Keratinocyte (primary cell): Measurements from ENCODE around the gene GALNT6. TPM values are rescaled to one million over a fixed set of nuclear protein-coding genes. Genes with fewer than 3 reads are reported as not detected.

Experiments
- DNase-seq: peaks from one replicate; pipeline ENCODE4 v3.0.0-alpha.2; 2011; ENCODE audit warnings: low read depth, missing footprints, low spot score
- FAIRE-seq: peaks from 2 replicates; lab custom pipeline; 2011; peaks lifted over from hg19 to GRCh38; lab: Jason Lieb, UNC
- H2AFZ ChIP-seq: 2 replicates; pipeline ENCODE4 v1.6.0; 2012; ENCODE audit warnings: low read length, control low read depth, inconsistent platforms; ENCODE audit not compliant: control insufficient read depth
- H3K27ac ChIP-seq: 2 replicates; pipeline ENCODE4 v1.5.1; 2011; ENCODE audit warnings: low read length; ENCODE audit not compliant: control insufficient read depth, insufficient read depth
- H3K27me3 ChIP-seq: 3 replicates; pipeline ENCODE4 v1.6.0; 2011; ENCODE audit warnings: low read length; ENCODE audit not compliant: control insufficient read depth, insufficient read depth; ENCODE audit errors: extremely low read depth
- H3K36me3 ChIP-seq, 2 experiments: 2 replicates in 1 of 2; 3 replicates in 1 of 2; pipeline ENCODE4 v1.5.1; 2011; ENCODE audit warnings: low read length in 2 of 2, mild to moderate bottlenecking in 1 of 2; ENCODE audit not compliant: control insufficient read depth in 2 of 2, insufficient read depth in 2 of 2; ENCODE audit errors: extremely low read depth in 1 of 2
- H3K4me1 ChIP-seq: 3 replicates; pipeline ENCODE4 v1.5.1; 2011; ENCODE audit warnings: low read length; ENCODE audit not compliant: control insufficient read depth, insufficient read depth; ENCODE audit errors: extremely low read depth
- H3K4me2 ChIP-seq: 3 replicates; pipeline ENCODE4 v1.6.0; 2011; ENCODE audit warnings: low read depth, low read length; ENCODE audit not compliant: control insufficient read depth, insufficient read depth; ENCODE audit errors: extremely low read depth
- H3K4me3 ChIP-seq, 3 experiments: fragments of 200-600 bp in 1 of 3; sonication (generic) in 1 of 3; 2 replicates in 2 of 3; 3 replicates in 1 of 3; pipeline ENCODE4 v1.5.1; 2011 to 2016; ENCODE audit warnings: low read length in 3 of 3, mild to moderate bottlenecking in 3 of 3, control low read depth in 2 of 3, inconsistent platforms in 1 of 3, low read depth in 1 of 3, mixed read lengths in 1 of 3, mixed run types in 1 of 3, moderate library complexity in 1 of 3; ENCODE audit not compliant: control insufficient read depth in 2 of 3, insufficient read depth in 2 of 3; ENCODE audit errors: extremely low read depth in 1 of 3
- H3K79me2 ChIP-seq: 2 replicates; pipeline ENCODE4 v1.6.0; 2012; ENCODE audit warnings: low read length; ENCODE audit not compliant: control insufficient read depth, insufficient read depth
- H3K9ac ChIP-seq: 3 replicates; pipeline ENCODE4 v1.6.0; 2011; ENCODE audit warnings: low read length; ENCODE audit not compliant: control insufficient read depth, insufficient read depth; ENCODE audit errors: extremely low read depth
- H3K9me1 ChIP-seq: 3 replicates; pipeline ENCODE4 v1.6.0; 2011; ENCODE audit warnings: low read length; ENCODE audit not compliant: control insufficient read depth, insufficient read depth; ENCODE audit errors: extremely low read depth
- H3K9me3 ChIP-seq: 2 replicates; pipeline ENCODE4 v1.5.1; 2012; ENCODE audit warnings: low read depth, low read length; ENCODE audit not compliant: control insufficient read depth
- H4K20me1 ChIP-seq: 3 replicates; pipeline ENCODE4 v1.6.0; 2011; ENCODE audit warnings: low read length; ENCODE audit not compliant: control insufficient read depth, insufficient read depth; ENCODE audit errors: extremely low read depth
- CTCF ChIP-seq, 3 experiments: IDR thresholded peaks in 1 of 3; conservative IDR thresholded peaks in 1 of 3; optimal IDR thresholded peaks in 1 of 3; 2 replicates in 2 of 3; 3 replicates in 1 of 3; pipeline versions ENCODE3 to v1.5.1; 2011; ENCODE audit warnings: low read length in 3 of 3, mild to moderate bottlenecking in 3 of 3, moderate library complexity in 2 of 3, control low read depth in 1 of 3, inconsistent platforms in 1 of 3; ENCODE audit not compliant: insufficient read depth in 2 of 3; ENCODE audit errors: extremely low read depth in 1 of 3
- EZH2 ChIP-seq: IDR thresholded peaks from one replicate; pipeline ENCODE4 v1.6.1; 2012; ENCODE audit warnings: inconsistent platforms, mild to moderate bottlenecking, low read length, moderate library complexity
- dilution Hi-C: fragments of 300-500 bp; cut with MboI; formaldehyde crosslinking; loops from one replicate; pipeline ENCODE4 v1.7.0; 2020; ENCODE audit warnings: low sequenced_read_pairs; ENCODE audit not compliant: extremely low pct_ligation_motif_present
- polyA plus RNA-seq, 5 experiments: library from polyadenylated mRNA; depleted of rRNA in 3 of 5; stranded (reverse) in 3 of 5; stranded (forward) in 1 of 5; unstranded in 1 of 5; fragments of >200 nt; gene quantifications; 1 replicate in 1 of 5; 2 replicates in 3 of 5; 3 replicates in 1 of 5; pipeline versions ENCODE4 v1.2.1 to v1.2.3, GENCODE V29; 2011 to 2012; ENCODE audit warnings: missing spikeins in 2 of 5, low read depth in 1 of 5, low replicate concordance in 1 of 5

GALNT6 gene
- polyA plus RNA-seq, 1 donor (not counting 4 experiments of a cell fraction or from before 2014, with no cell fraction given) = 42.7 TPM

- Histone ChIP-seq H3K9me1 (no peaks in the 10 kb centered on the region), H2AFZ (peak within 1 kb of the TSS; percentile 15), H3K4me2 (peak within 1 kb of the TSS; percentile 17), H3K79me2 (no peaks in the 10 kb centered on the region), H3K9me3 (no peaks in the 10 kb centered on the region), H3K4me3 (peak within 1 kb of the TSS; percentile 16 to 41 (median 37)), H3K27me3 (peaks cover 15% of the 10 kb centered on the region), H3K27ac (no peak within 1 kb of the TSS), H3K9ac (no peak within 1 kb of the TSS), H4K20me1 (no peaks in the 10 kb centered on the region), H3K4me1 (no peaks in the 10 kb centered on the region), H3K36me3 (no peaks in the 10 kb centered on the region)
- dilution Hi-C loops = no loop called here
- FAIRE-seq (no peak), DNase-seq (no peak)
- TF ChIP-seq CTCF (optimal IDR thresholded peaks at IDR 0.05 in 1 of 3, IDR thresholded peaks at IDR 0.05 in 1 of 3, conservative IDR thresholded peaks at IDR 0.05 in 1 of 3; ENCODE audit: extremely low read depth in 1 of 3, insufficient read depth in 2 of 3, low read length in 3 of 3) (peak; percentile 41 to 82 (median 69)), EZH2 (peak; percentile 50)
Observed at GRCh38 chr12:51424662-51425539, 33.7 kb upstream of the GALNT6 start, which contains the start of gene SLC4A8. Gene SLC4A8, plus strand, starts transcription at chr12:51424831. Its CDS starts 157 bp downstream, at chr12:51424988.

- Histone ChIP-seq H3K36me3 (no peaks in the 10 kb centered on the region), H3K4me2 (peak overlapping the region; percentile 17), H3K27ac (no peak overlapping the region), H3K4me1 (no peaks in the 10 kb centered on the region), H3K9ac (no peak overlapping the region), H3K27me3 (peaks cover 15% of the 10 kb centered on the region), H3K79me2 (no peaks in the 10 kb centered on the region), H3K4me3 (peak overlapping the region in 1 of 3 experiments; percentile 41), H4K20me1 (no peaks in the 10 kb centered on the region), H3K9me3 (no peaks in the 10 kb centered on the region), H3K9me1 (no peaks in the 10 kb centered on the region), H2AFZ (no peak overlapping the region)
- no peak for TF ChIP-seq EZH2
- no peak for TF ChIP-seq CTCF (optimal IDR thresholded peaks at IDR 0.05 in 1 of 3, IDR thresholded peaks at IDR 0.05 in 1 of 3, conservative IDR thresholded peaks at IDR 0.05 in 1 of 3; ENCODE audit: extremely low read depth in 1 of 3, insufficient read depth in 2 of 3, low read length in 3 of 3)
- DNase-seq (no peak), FAIRE-seq (no peak)
- dilution Hi-C loops = no loop called here
Observed at GRCh38 chr12:51424094-51424661, 33.0 kb upstream of the GALNT6 start.
